Choroid plexus epithelial cell (primary cell): ENCODE measurements around the gene MPPED1.

Experiments
- DNase-seq: peaks from one replicate; pipeline ENCODE4 v3.0.0-alpha.2; 2010; ENCODE audit warnings: low read depth
- H3K4me3 ChIP-seq: 2 replicates; pipeline ENCODE4 v1.5.1; 2011; ENCODE audit warnings: low read depth, mild to moderate bottlenecking, control low read depth, low read length, moderate library complexity
- TF ChIP-seq, protein P1 (sequence below): conservative IDR thresholded peaks from 2 replicates; pipeline ENCODE4 v1.5.1; 2011; ENCODE audit warnings: low read depth, mild to moderate bottlenecking, control low read depth, inconsistent platforms, low read length, moderate library complexity

Gene MPPED1

DNA sequence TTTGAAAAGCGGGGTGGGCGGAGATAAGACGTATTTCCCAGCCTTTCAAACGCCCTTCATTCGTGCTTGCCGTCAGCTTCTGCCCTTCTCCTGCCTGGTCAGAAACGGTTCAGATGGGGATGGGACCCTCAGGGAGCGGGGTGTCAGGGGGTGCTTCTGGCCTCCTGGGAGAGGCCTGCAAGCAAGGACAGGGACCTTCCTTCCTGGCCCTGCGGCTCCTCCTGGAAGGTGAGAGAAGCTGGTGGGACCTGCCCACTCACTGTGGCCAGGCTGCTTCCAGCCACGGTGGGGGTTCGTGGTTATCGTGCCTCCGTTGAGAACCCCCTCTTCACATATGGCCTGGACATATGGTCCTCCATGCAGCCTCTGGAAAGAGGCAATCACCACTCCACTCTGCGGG lies 104.6 kb downstream of the MPPED1 start:
- no peak for DNase-seq
- TF ChIP-seq, protein P1, sequence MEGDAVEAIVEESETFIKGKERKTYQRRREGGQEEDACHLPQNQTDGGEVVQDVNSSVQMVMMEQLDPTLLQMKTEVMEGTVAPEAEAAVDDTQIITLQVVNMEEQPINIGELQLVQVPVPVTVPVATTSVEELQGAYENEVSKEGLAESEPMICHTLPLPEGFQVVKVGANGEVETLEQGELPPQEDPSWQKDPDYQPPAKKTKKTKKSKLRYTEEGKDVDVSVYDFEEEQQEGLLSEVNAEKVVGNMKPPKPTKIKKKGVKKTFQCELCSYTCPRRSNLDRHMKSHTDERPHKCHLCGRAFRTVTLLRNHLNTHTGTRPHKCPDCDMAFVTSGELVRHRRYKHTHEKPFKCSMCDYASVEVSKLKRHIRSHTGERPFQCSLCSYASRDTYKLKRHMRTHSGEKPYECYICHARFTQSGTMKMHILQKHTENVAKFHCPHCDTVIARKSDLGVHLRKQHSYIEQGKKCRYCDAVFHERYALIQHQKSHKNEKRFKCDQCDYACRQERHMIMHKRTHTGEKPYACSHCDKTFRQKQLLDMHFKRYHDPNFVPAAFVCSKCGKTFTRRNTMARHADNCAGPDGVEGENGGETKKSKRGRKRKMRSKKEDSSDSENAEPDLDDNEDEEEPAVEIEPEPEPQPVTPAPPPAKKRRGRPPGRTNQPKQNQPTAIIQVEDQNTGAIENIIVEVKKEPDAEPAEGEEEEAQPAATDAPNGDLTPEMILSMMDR = no peak
- no peak overlapping the region for H3K4me3 ChIP-seq

DNA sequence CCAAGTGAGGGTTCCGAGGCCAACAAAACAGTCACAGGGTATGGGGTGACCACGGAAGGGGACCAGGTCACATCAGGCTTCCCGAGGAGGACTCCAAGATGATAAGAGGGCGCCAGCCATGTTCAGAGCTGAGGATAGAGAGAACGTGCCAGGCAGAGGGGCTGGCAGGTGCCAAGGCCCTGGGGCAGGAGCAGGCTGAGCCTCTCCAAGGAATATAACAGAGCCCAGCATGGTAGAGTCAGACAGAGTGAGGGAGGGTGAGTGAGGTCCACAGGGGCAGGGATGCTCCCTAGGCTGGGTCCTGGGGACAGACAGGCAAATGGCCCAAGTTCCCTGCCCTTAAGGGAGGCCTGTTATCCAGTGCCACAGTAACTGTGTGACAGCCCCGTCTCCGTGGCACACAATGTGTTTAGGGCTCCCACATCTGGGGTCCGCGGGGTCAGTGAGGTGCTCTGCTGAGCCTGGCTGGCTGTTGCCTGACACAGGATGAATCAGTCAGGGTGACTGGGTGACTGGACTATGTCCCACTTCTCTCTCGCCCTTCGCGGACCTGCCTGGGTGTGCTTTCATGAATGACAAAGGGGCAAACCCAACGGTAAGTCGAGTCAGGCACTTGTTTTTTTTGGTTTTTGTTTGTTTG lies 105.3 kb downstream of the MPPED1 start:
- TF ChIP-seq, protein P1 = no peak
- no peak for DNase-seq

DNA sequence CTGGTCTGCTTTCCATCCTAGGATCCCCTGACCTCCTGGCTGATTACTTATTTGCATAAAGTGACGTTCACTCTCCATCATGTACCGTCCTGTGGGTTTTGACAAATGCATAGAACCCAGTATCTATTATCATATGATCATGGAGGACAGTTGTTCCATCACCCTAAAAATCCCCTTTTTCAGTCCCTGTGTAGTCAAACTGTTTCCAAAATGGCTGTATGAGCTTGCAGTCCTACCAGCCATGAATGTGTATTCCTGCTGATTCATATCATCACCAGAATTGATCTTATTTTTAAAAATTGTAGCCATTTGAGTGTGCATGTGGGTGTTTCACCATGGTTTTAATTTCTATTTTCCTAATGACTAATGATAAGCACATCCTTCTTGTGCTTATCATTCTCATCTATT lies 108.8 kb downstream of the MPPED1 start:
- no peak overlapping the region for H3K4me3 ChIP-seq
- DNase-seq = no peak
- TF ChIP-seq, protein P1 = no peak

More for the DNA sequence above, 105.3 kb downstream of the MPPED1 start:
- H3K4me3 ChIP-seq = no peak overlapping the region

DNA sequence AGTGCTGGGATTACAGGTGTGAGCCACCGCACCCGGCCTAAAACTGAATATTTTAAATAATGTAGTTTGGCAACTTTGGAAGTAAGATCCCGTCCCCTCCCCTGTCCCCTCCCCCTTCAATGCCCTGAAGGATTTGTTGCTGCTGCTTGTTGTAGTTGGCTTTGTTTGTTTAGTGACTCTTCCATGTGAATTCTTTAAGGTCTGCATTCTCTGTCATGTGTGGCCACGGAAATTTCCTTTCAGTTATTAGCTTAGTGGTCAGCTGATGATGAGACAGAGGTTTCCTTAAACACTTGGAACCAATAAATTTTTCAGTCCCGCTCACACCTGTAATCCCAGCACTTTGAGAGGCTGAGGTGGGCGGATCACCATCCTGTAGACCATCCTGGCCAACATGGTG lies 109.9 kb downstream of the MPPED1 start:
- DNase-seq = no peak
- no peak overlapping the region for H3K4me3 ChIP-seq
- TF ChIP-seq, protein P1 = no peak

- no peak overlapping the region for H3K4me3 ChIP-seq
- TF ChIP-seq, protein P1 = no peak
- DNase-seq = no peak
Observed at GRCh38 chr22:43526117-43526655, 114.4 kb downstream of the MPPED1 start.

- DNase-seq = no peak
- H3K4me3 ChIP-seq = no peak overlapping the region
- TF ChIP-seq, protein P1 = no peak
Observed at GRCh38 chr22:43526946-43527345, 115.1 kb downstream of the MPPED1 start.

DNA sequence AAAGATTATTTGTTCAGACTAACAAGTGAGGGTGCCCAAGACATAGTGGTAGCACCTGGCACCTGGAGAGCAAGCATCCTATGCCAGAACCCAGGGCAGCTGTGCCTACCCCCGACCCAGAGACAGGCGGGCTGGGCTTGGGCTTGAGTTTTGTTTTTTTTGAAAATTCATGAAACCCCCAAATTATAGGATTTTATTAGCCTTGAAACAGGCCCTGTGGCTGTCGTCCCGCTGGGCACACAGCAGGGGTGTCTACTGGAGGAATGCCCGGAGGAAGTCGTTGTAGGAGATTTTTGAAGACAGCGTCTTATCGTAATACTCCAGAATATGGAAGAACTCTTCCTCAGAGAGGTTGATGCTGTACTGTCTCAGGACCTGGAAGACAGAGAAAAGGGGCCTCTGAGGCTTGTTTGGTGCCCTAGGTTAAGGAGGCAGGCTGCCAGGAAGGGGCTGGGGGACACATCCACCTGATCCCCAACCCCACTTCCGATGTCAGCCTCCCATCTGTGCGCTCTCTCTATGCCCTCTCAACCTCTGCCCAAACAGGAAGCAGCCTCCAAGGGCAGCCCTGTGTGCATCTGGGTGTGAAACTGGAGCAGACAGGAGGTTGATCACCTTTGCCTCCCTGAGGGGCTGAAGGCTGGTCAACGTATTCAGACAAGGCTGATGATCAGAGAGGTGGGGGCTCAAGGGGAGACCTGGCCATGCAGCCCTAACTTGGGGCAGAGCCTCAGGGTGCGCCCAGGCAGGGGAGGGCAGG lies 117.0 kb downstream of the MPPED1 start:
- TF ChIP-seq, protein P1 = no peak
- no peak for DNase-seq
- H3K4me3 ChIP-seq = no peak overlapping the region
